HCT116 (cell line): Measurements from ENCODE around the gene LRRTM3. TPM values are rescaled to one million over a fixed set of nuclear protein-coding genes. Genes with fewer than 3 reads are reported as not detected.

ENCODE experiments used
- ATAC-seq: fragments of 200-7000 bp; cut with Tn5 transposase; 2 replicates; pipeline ENCODE4 v1.9.1; 2020; ENCODE audit warnings: mild to moderate bottlenecking, moderate library complexity
- BruUV-seq: library from RNA; stranded (reverse); fragments of 400-500 nt; replicated peaks from 2 replicates; lab custom pipeline; 2021; lab: Mats Ljungman, UMichigan
- CTCF ChIA-PET: fragments of 300-600 bp; sonication (Branson Sonifier 250); formaldehyde crosslinking; loops from one replicate; lab custom pipeline; 2021; ENCODE audit warnings: antibody characterized with exemption; lab: Charles Lee
- POLR2A ChIA-PET: fragments of 300-600, 350-600 bp; sonication (Branson Sonifier 250); formaldehyde crosslinking; loops from one replicate; lab custom pipeline; 2021; ENCODE audit warnings: antibody characterized with exemption; lab: Charles Lee
- RAD21 ChIA-PET, 2 experiments: fragments of 300-600 bp; sonication (Branson Sonifier 250); formaldehyde crosslinking; loops; one replicate each; lab custom pipeline; 2023; ENCODE audit warnings: low total read pairs in 2 of 2; ENCODE audit not compliant: uncharacterized antibody in 2 of 2, unreplicated experiment in 2 of 2, low non-redundant PET in 1 of 2; lab: Charles Lee
- DNase-seq: peaks from one replicate; pipeline ENCODE4 v3.0.0-alpha.2; 2010; ENCODE audit warnings: low read depth, low spot score
- H2AFZ ChIP-seq: fragments of 200-600 bp; shearing (Covaris generic), sonication (generic); 2 replicates; pipeline ENCODE4 v1.6.1; 2017; ENCODE audit warnings: low read depth, mixed run types, mixed read lengths, antibody characterized with exemption, low read length; ENCODE audit not compliant: poor library complexity, severe bottlenecking
- H3K27ac ChIP-seq: 2 replicates; pipeline ENCODE4 v1.5.1; 2012; ENCODE audit warnings: low read depth, low read length
- H3K27me3 ChIP-seq: fragments of 200-600 bp; sonication (generic); 2 replicates; pipeline ENCODE4 v1.6.1; 2016; ENCODE audit warnings: mixed run types, low read length, mixed read lengths; ENCODE audit not compliant: insufficient read depth
- H3K36me3 ChIP-seq, 2 experiments: fragments of 200-500 bp in 1 of 2; fragments of 200-600 bp in 1 of 2; sonication (Bioruptor generic) in 1 of 2; sonication (generic) in 1 of 2; 2 replicates each; pipeline versions ENCODE4 v1.5.1 to v1.6.1; 2014 to 2016; ENCODE audit warnings: low read length in 2 of 2, inconsistent platforms in 1 of 2, mixed read lengths in 1 of 2, mixed run types in 1 of 2; ENCODE audit not compliant: insufficient read depth in 2 of 2, control insufficient read depth in 1 of 2
- H3K4me1 ChIP-seq, 2 experiments: fragments of 200-600 bp in 1 of 2; sonication (generic) in 1 of 2; 2 replicates each; pipeline versions ENCODE4 v1.5.1 to v1.6.1; 2012 to 2017; ENCODE audit warnings: low read length in 2 of 2, inconsistent platforms in 1 of 2, mild to moderate bottlenecking in 1 of 2, mixed read lengths in 1 of 2, mixed run types in 1 of 2, moderate library complexity in 1 of 2; ENCODE audit not compliant: insufficient read depth in 2 of 2, control insufficient read depth in 1 of 2
- H3K4me2 ChIP-seq: fragments of 200-600 bp; sonication (generic); 2 replicates; pipeline ENCODE4 v1.6.1; 2017; ENCODE audit warnings: mixed run types, low read length, mixed read lengths
- H3K4me3 ChIP-seq, 2 experiments: fragments of 200-600 bp in 1 of 2; sonication (generic) in 1 of 2; replicated peaks in 1 of 2; 2 replicates each; pipeline ENCODE4 v1.5.1; 2011 to 2016; ENCODE audit warnings: low read length in 2 of 2, control low read depth in 1 of 2, low read depth in 1 of 2, mild to moderate bottlenecking in 1 of 2, mixed read lengths in 1 of 2, mixed run types in 1 of 2
- H3K79me2 ChIP-seq: fragments of 200-600 bp; sonication (generic); 2 replicates; pipeline ENCODE4 v1.6.1; 2017; ENCODE audit warnings: mild to moderate bottlenecking, mixed run types, low read length, moderate library complexity, mixed read lengths; ENCODE audit not compliant: insufficient read depth
- H3K9ac ChIP-seq: fragments of 200-600 bp; sonication (generic); 2 replicates; pipeline ENCODE4 v1.6.1; 2016; ENCODE audit warnings: low read length, mixed read lengths
- H3K9me2 ChIP-seq: fragments of 200-600 bp; sonication (generic), shearing (Covaris generic); 2 replicates; pipeline ENCODE4 v1.6.1; 2017; ENCODE audit warnings: mixed run types, mild to moderate bottlenecking, moderate library complexity; ENCODE audit not compliant: insufficient read depth
- H3K9me3 ChIP-seq, 2 experiments: fragments of 200-500 bp in 1 of 2; fragments of 200-600 bp in 1 of 2; sonication (Bioruptor generic) in 1 of 2; sonication (generic) in 1 of 2; 2 replicates each; pipeline ENCODE4 v1.6.1; 2014 to 2017; ENCODE audit warnings: low read length in 2 of 2, mixed read lengths in 2 of 2, inconsistent platforms in 1 of 2, low read depth in 1 of 2, mild to moderate bottlenecking in 1 of 2, mixed run types in 1 of 2, moderate library complexity in 1 of 2; ENCODE audit not compliant: control insufficient read depth in 1 of 2, insufficient read depth in 1 of 2
- H4K20me1 ChIP-seq: fragments of 200-600 bp; sonication (generic), shearing (Covaris generic); 2 replicates; pipeline ENCODE4 v1.6.1; 2017; ENCODE audit warnings: mixed run types, mild to moderate bottlenecking, moderate library complexity; ENCODE audit not compliant: insufficient read depth
- CBX3 ChIP-seq: IDR thresholded peaks from 2 replicates; pipeline ENCODE4 v1.6.1; 2012; ENCODE audit warnings: low read depth
- CEBPB ChIP-seq: IDR thresholded peaks from 2 replicates; pipeline ENCODE4 v1.6.1; 2012; ENCODE audit warnings: low read depth
- EGR1 ChIP-seq: IDR thresholded peaks from 2 replicates; pipeline ENCODE4 v1.6.1; 2012; ENCODE audit warnings: low read depth
- ELF1 ChIP-seq: IDR thresholded peaks from 2 replicates; pipeline ENCODE4 v1.6.1; 2012; ENCODE audit warnings: low read depth, borderline replicate concordance
- EZH2 ChIP-seq: fragments of 200-600 bp; sonication (generic); IDR thresholded peaks from 2 replicates; pipeline ENCODE4 v1.6.1; 2017; ENCODE audit warnings: antibody characterized with exemption, mixed run types
- EZH2phosphoT487 ChIP-seq: fragments of 200-600 bp; IDR thresholded peaks from 2 replicates; pipeline ENCODE4 v1.6.1; 2018; ENCODE audit warnings: antibody characterized with exemption, borderline replicate concordance
- FOSL1 ChIP-seq: IDR thresholded peaks from 2 replicates; pipeline ENCODE4 v1.6.1; 2012; ENCODE audit warnings: low read depth
- JUND ChIP-seq: IDR thresholded peaks from 2 replicates; pipeline ENCODE4 v1.6.1; 2012
- POLR2AphosphoS5 ChIP-seq: IDR thresholded peaks from 2 replicates; pipeline ENCODE4 v1.6.1; 2011; ENCODE audit warnings: mild to moderate bottlenecking, low read depth, low read length, moderate library complexity
- RAD21 ChIP-seq: IDR thresholded peaks from 2 replicates; pipeline ENCODE4 v1.6.1; 2012; ENCODE audit warnings: low read depth, mild to moderate bottlenecking
- SIN3A ChIP-seq: IDR thresholded peaks from 2 replicates; pipeline ENCODE4 v1.6.1; 2012; ENCODE audit warnings: low read depth
- SRF ChIP-seq: IDR thresholded peaks from 2 replicates; pipeline ENCODE4 v1.6.1; 2012; ENCODE audit warnings: low read depth
- TCF7L2 ChIP-seq: IDR thresholded peaks from 2 replicates; pipeline ENCODE4 v1.7.0; 2011; ENCODE audit warnings: borderline replicate concordance, inconsistent platforms; ENCODE audit not compliant: insufficient read depth, insufficient read length; ENCODE audit errors: extremely low read depth
- YY1 ChIP-seq: IDR thresholded peaks from 2 replicates; pipeline ENCODE4 v1.6.1; 2011; ENCODE audit warnings: low read length, low read depth, moderate library complexity, mild to moderate bottlenecking; ENCODE audit not compliant: insufficient replicate concordance; ENCODE audit errors: extremely low read depth
- ZFX ChIP-seq: fragments of 450-650 bp; IDR thresholded peaks from 2 replicates; pipeline ENCODE4 v1.6.1; 2017
- ZNF274 ChIP-seq: fragments of 200-500 bp; sonication (Bioruptor generic); IDR thresholded peaks from 2 replicates; pipeline ENCODE4 v1.6.1; 2014; ENCODE audit warnings: mild to moderate bottlenecking, low read depth, low read length, inconsistent platforms
- intact Hi-C: fragments of 100-400 bp; cut with micrococcal nuclease; formaldehyde crosslinking; loops from 2 replicates; pipeline ENCODE4 v1.10.0; 2022
- total RNA-seq: library from RNA; stranded (reverse); gene quantifications from one replicate; pipeline ENCODE4 v1.2.1, GENCODE V29; 2021; ENCODE audit not compliant: unreplicated experiment
- TF ChIP-seq, protein P1 (sequence below): IDR thresholded peaks from 2 replicates; pipeline ENCODE4 v1.6.1; 2012
- TF ChIP-seq, protein P2 (sequence below): IDR thresholded peaks from 2 replicates; pipeline ENCODE4 v1.6.1; 2012
- TF ChIP-seq, protein P3 (sequence below): IDR thresholded peaks from 2 replicates; pipeline ENCODE4 v1.6.1; 2012; ENCODE audit warnings: low read depth

Gene LRRTM3
- total RNA-seq, 1 experiment from 2014 or later, result not detected

DNA sequence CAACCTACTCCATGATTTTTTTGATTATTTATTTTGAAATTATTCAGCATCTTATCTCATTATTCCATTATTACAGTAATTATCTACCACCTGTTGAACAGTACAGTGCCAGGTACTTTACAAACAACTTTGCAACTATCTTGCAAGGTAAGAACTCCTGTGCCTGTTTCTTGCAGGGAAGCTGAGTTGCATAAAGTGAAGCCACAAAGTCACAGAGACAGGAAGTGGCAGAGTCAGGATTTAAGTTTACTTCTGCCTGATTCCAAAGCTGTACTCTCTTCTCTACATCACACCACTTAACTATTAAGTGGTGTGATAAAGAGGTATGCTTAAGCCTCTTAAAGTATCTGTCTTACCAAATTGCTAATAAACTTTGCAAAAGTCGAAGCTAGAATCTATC lies 80.1 kb downstream of the LRRTM3 start:
- H3K27ac ChIP-seq, result no peak overlapping the region
- no TSS peak for BruUV-seq
- no peaks in the 10 kb centered on the region for H3K4me1 ChIP-seq
- no peak overlapping the region for H3K4me2 ChIP-seq
- H3K4me3 ChIP-seq, result no peak overlapping the region
- ChIA-PET POLR2A (no interaction called here), CTCF (no interaction called here), RAD21 (no interaction called here)
- H3K79me2 ChIP-seq, result no peaks in the 10 kb centered on the region
- ATAC-seq (no peak), DNase-seq (no peak)
- H3K9me3 ChIP-seq, result no peaks in the 10 kb centered on the region
- no peaks in the 10 kb centered on the region for H3K36me3 ChIP-seq
- H4K20me1 ChIP-seq, result no peaks in the 10 kb centered on the region
- TF ChIP-seq TCF7L2 (no peak), CBX3 (no peak), POLR2AphosphoS5 (no peak), SRF (no peak)
- TF ChIP-seq, protein P1, sequence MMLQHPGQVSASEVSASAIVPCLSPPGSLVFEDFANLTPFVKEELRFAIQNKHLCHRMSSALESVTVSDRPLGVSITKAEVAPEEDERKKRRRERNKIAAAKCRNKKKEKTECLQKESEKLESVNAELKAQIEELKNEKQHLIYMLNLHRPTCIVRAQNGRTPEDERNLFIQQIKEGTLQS, result no peak
- no peak overlapping the region for H2AFZ ChIP-seq
- intact Hi-C loops, result no loop called here
- no peaks in the 10 kb centered on the region for H3K27me3 ChIP-seq
- H3K9ac ChIP-seq, result no peak overlapping the region
- no peaks in the 10 kb centered on the region for H3K9me2 ChIP-seq

DNA sequence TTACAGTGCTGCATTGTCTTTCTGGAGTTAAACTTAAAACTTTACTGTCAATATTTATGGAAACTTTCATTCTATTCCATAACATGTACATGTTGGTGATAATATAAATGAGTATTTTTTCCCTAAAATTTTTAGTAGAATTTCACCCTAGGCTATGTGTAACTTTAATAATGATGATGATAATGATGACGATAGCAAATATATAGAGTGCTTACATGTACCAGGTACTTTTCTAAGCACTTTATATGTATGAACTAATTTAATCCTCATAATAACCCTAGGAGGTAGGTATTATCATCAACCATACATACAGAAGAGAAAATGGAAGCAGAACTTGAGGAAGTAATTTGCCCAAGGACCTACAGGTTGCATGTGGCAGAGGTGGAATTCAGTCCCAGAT lies 85.6 kb downstream of the LRRTM3 start:
- no peaks in the 10 kb centered on the region for H3K36me3 ChIP-seq
- H3K4me1 ChIP-seq, result peaks cover 0 to 4% of the 10 kb centered on the region in 2 experiments; a peak in 1 of 4 replicates
- no peaks in the 10 kb centered on the region for H3K27me3 ChIP-seq
- H3K9ac ChIP-seq, result no peak overlapping the region
- H3K27ac ChIP-seq, result no peak overlapping the region
- no peak for DNase-seq
- H3K9me2 ChIP-seq, result 0 out of 2 replicates have a peak, but pooled peaks cover 3% of the 10 kb centered on the region
- ChIA-PET RAD21 (no interaction called here), POLR2A (no interaction called here), CTCF (no interaction called here)
- no peak overlapping the region for H3K4me3 ChIP-seq
- no peaks in the 10 kb centered on the region for H3K79me2 ChIP-seq
- no peak overlapping the region for H3K4me2 ChIP-seq
- H3K9me3 ChIP-seq, result no peaks in the 10 kb centered on the region
- no peak overlapping the region for H2AFZ ChIP-seq
- no peak for ATAC-seq
- no TSS peak for BruUV-seq
- intact Hi-C loops, result no loop called here
- no peaks in the 10 kb centered on the region for H4K20me1 ChIP-seq
- no peak for TF ChIP-seq ELF1
- TF ChIP-seq YY1, result no peak
- no peak for TF ChIP-seq JUND
- no peak for TF ChIP-seq ZFX
- TF ChIP-seq SRF, result no peak
- TF ChIP-seq FOSL1, result no peak
- no peak for TF ChIP-seq ZNF274
- no peak for TF ChIP-seq EZH2
- TF ChIP-seq SIN3A, result no peak
- TF ChIP-seq, protein P2, sequence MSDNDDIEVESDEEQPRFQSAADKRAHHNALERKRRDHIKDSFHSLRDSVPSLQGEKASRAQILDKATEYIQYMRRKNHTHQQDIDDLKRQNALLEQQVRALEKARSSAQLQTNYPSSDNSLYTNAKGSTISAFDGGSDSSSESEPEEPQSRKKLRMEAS, result no peak
- TF ChIP-seq CEBPB, result no peak
- no peak for TF ChIP-seq EZH2phosphoT487
- no peak for TF ChIP-seq RAD21
- TF ChIP-seq EGR1, result no peak
- TF ChIP-seq, protein P3, sequence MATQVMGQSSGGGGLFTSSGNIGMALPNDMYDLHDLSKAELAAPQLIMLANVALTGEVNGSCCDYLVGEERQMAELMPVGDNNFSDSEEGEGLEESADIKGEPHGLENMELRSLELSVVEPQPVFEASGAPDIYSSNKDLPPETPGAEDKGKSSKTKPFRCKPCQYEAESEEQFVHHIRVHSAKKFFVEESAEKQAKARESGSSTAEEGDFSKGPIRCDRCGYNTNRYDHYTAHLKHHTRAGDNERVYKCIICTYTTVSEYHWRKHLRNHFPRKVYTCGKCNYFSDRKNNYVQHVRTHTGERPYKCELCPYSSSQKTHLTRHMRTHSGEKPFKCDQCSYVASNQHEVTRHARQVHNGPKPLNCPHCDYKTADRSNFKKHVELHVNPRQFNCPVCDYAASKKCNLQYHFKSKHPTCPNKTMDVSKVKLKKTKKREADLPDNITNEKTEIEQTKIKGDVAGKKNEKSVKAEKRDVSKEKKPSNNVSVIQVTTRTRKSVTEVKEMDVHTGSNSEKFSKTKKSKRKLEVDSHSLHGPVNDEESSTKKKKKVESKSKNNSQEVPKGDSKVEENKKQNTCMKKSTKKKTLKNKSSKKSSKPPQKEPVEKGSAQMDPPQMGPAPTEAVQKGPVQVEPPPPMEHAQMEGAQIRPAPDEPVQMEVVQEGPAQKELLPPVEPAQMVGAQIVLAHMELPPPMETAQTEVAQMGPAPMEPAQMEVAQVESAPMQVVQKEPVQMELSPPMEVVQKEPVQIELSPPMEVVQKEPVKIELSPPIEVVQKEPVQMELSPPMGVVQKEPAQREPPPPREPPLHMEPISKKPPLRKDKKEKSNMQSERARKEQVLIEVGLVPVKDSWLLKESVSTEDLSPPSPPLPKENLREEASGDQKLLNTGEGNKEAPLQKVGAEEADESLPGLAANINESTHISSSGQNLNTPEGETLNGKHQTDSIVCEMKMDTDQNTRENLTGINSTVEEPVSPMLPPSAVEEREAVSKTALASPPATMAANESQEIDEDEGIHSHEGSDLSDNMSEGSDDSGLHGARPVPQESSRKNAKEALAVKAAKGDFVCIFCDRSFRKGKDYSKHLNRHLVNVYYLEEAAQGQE, result no peak
- TF ChIP-seq, protein P1, result no peak
